K562 (cell line): Measurements from ENCODE around the gene EVA1B. TPM values are rescaled to one million over a fixed set of nuclear protein-coding genes. Genes with fewer than 3 reads are reported as not detected.
A peak's percentile ranks its signal among the peaks of the same experiment; 100 is the strongest.

Source experiments
- ATAC-seq: fragments of 200-7000 bp; cut with Tn5 transposase; 3 replicates; pipeline ENCODE4 v1.9.1; 2020; ENCODE audit warnings: moderate library complexity
- BruUV-seq: library from RNA; stranded (reverse); fragments of 400-500 nt; replicated peaks from 2 replicates; lab custom pipeline; 2021; lab: Mats Ljungman, UMichigan
- CTCF ChIA-PET: fragments of 300-600 bp; formaldehyde crosslinking; extraction: SDS; loops from one replicate; lab custom pipeline; 2021; ENCODE audit warnings: low intra/inter-chr PET ratio; lab: Yijun Ruan, JAX
- POLR2A ChIA-PET: fragments of 300-600, 350-650 bp; sonication (Branson Sonifier 250); formaldehyde crosslinking; extraction: SDS; loops from one replicate; lab custom pipeline; 2021; ENCODE audit warnings: antibody characterized with exemption, inconsistent platforms; lab: Yijun Ruan, JAX
- DNase-seq, 4 experiments: peaks; one replicate each; pipeline versions ENCODE4 v3.0.0 to v3.0.0-alpha.2; 2011 to 2018; ENCODE audit warnings: low spot score in 3 of 4, mixed read lengths in 3 of 4; ENCODE audit errors: extremely low read depth in 1 of 4
- FAIRE-seq: peaks from 2 replicates; lab custom pipeline; 2011; peaks lifted over from hg19 to GRCh38; lab: Jason Lieb, UNC
- H2AFZ ChIP-seq: 2 replicates; pipeline ENCODE4 v1.6.0; 2011; ENCODE audit warnings: low read depth, low read length, control low read depth, inconsistent platforms
- H3K27ac ChIP-seq: fragments of 200-600 bp; 3 replicates; pipeline ENCODE4 v1.8.0; 2011; ENCODE audit warnings: low read depth, mild to moderate bottlenecking, control low read depth, inconsistent platforms, low read length, moderate library complexity, mixed read lengths; ENCODE audit errors: extremely low read depth
- H3K27me3 ChIP-seq, 2 experiments: fragments of 300-600 bp in 1 of 2; 2 replicates in 1 of 2; 3 replicates in 1 of 2; pipeline versions ENCODE4 v1.6.0 to v1.8.0; 2011; ENCODE audit warnings: inconsistent platforms in 2 of 2, low read length in 2 of 2, mild to moderate bottlenecking in 1 of 2, mixed read lengths in 1 of 2, moderate library complexity in 1 of 2; ENCODE audit not compliant: control insufficient read depth in 2 of 2, insufficient read depth in 2 of 2
- H3K36me3 ChIP-seq: fragments of 300-600 bp; 3 replicates; pipeline ENCODE4 v1.8.0; 2011; ENCODE audit warnings: mild to moderate bottlenecking, low read length, inconsistent platforms; ENCODE audit not compliant: control insufficient read depth, insufficient read depth
- H3K4me1 ChIP-seq, 2 experiments: fragments of 200-600 bp in 1 of 2; replicated peaks in 1 of 2; 2 replicates in 1 of 2; 3 replicates in 1 of 2; pipeline versions ENCODE4 v1.5.1 to v1.8.0; 2011; ENCODE audit warnings: inconsistent platforms in 2 of 2, low read length in 2 of 2, mild to moderate bottlenecking in 1 of 2, mixed read lengths in 1 of 2, moderate library complexity in 1 of 2; ENCODE audit not compliant: control insufficient read depth in 2 of 2, insufficient read depth in 2 of 2
- H3K4me2 ChIP-seq: 2 replicates; pipeline ENCODE4 v1.6.1; 2011; ENCODE audit warnings: low read length, control low read depth, inconsistent platforms, mixed read lengths; ENCODE audit not compliant: insufficient read depth
- H3K4me3 ChIP-seq: fragments of 200-600 bp; sonication (generic), shearing (Covaris generic); 2 replicates; pipeline ENCODE4 v1.5.1; 2016; ENCODE audit warnings: control low read depth, inconsistent platforms
- H3K79me2 ChIP-seq: fragments of 200-600 bp; 3 replicates; pipeline ENCODE4 v1.8.0; 2011; ENCODE audit warnings: low read length, inconsistent platforms; ENCODE audit not compliant: control insufficient read depth, insufficient read depth
- H3K9ac ChIP-seq, 2 experiments: 2 replicates each; pipeline versions ENCODE4 v1.6.0 to v1.6.1; 2011; ENCODE audit warnings: low read depth in 2 of 2, low read length in 2 of 2, control low read depth in 1 of 2, inconsistent platforms in 1 of 2, mild to moderate bottlenecking in 1 of 2, mixed read lengths in 1 of 2; ENCODE audit not compliant: insufficient read depth in 1 of 2
- H3K9me1 ChIP-seq: one replicate; pipeline ENCODE4 v1.6.0; 2011; ENCODE audit warnings: inconsistent platforms, mild to moderate bottlenecking, low read length, moderate library complexity; ENCODE audit not compliant: control insufficient read depth, insufficient read depth
- H3K9me3 ChIP-seq: replicated peaks from 2 replicates; pipeline ENCODE4 v1.5.1; 2011; ENCODE audit warnings: low read depth, low read length, inconsistent platforms; ENCODE audit not compliant: control insufficient read depth, insufficient read depth
- H4K20me1 ChIP-seq: replicated peaks from 2 replicates; pipeline ENCODE4 v1.6.1; 2011; ENCODE audit warnings: low read length, inconsistent platforms, mixed read lengths; ENCODE audit not compliant: control insufficient read depth, insufficient read depth
- ATF1 ChIP-seq, 2 experiments: fragments of 450-650 bp in 1 of 2; IDR thresholded peaks; 2 replicates each; pipeline ENCODE4 v1.6.1; 2016; ENCODE audit warnings: missing compliant biosample characterization in 1 of 2, missing genetic modification characterization in 1 of 2
- CBFB ChIP-seq: sonication (generic); formaldehyde crosslinking; IDR thresholded peaks from 2 replicates; pipeline ENCODE4 v1.4.0; 2020; ENCODE audit warnings: mild to moderate bottlenecking, missing genetic modification reagents
- CXXC5 ChIP-seq: fragments of 250-450 bp; sonication (Bioruptor Pico); IDR thresholded peaks from 2 replicates; pipeline ENCODE4 v1.8.0; 2022; ENCODE audit warnings: inconsistent platforms, mild to moderate bottlenecking, moderate library complexity
- ELF1 ChIP-seq: fragments of 200-800 bp; sonication (Bioruptor generic); IDR thresholded peaks from 2 replicates; pipeline ENCODE4 v1.6.1; 2016; ENCODE audit warnings: missing genetic modification characterization, missing compliant biosample characterization
- NFIC ChIP-seq: fragments of 450-650 bp; IDR thresholded peaks from 2 replicates; pipeline ENCODE4 v1.6.1; 2017; ENCODE audit warnings: mild to moderate bottlenecking, inconsistent platforms
- TEAD1 ChIP-seq, 2 experiments: fragments of 450-650 bp in 1 of 2; sonication (generic) in 1 of 2; formaldehyde crosslinking; IDR thresholded peaks; 2 replicates each; pipeline versions ENCODE4 v1.4.0 to v1.8.0; 2020 to 2022; ENCODE audit warnings: mild to moderate bottlenecking in 2 of 2, missing genetic modification reagents in 1 of 2
- TEAD4 ChIP-seq, 2 experiments: sonication (generic) in 1 of 2; formaldehyde crosslinking in 1 of 2; IDR thresholded peaks; 2 replicates each; pipeline versions ENCODE4 v1.6.1 to v1.8.0; 2012 to 2022; ENCODE audit warnings: borderline replicate concordance in 1 of 2, inconsistent platforms in 1 of 2, low read length in 1 of 2, mild to moderate bottlenecking in 1 of 2, missing genetic modification reagents in 1 of 2
- ZBED1 ChIP-seq: IDR thresholded peaks from 2 replicates; pipeline ENCODE4 v1.6.1; 2014
- ZNF589 ChIP-seq: fragments of 200-800 bp; sonication (Bioruptor generic); IDR thresholded peaks from 2 replicates; pipeline ENCODE4 v1.6.1; 2016; ENCODE audit warnings: low read depth, missing genetic modification characterization, missing compliant biosample characterization
- ZSCAN32 ChIP-seq: fragments of 450-650 bp; formaldehyde crosslinking; IDR thresholded peaks from 2 replicates; pipeline ENCODE4 v1.4.0; 2020; ENCODE audit warnings: mild to moderate bottlenecking, moderate library complexity
- WGBS: fragments of 100-300 bp; shearing (Covaris generic); methylation state at CpG from one replicate; pipeline ENCODE4 v1.1.6; 2016; ENCODE audit warnings: low coverage, mixed read lengths; ENCODE audit not compliant: insufficient coverage; ENCODE audit errors: missing lambda C conversion rate; 5-methylcytosine and 5-hydroxymethylcytosine counted together
- in situ Hi-C: fragments of 300-500 bp; cut with MboI; formaldehyde crosslinking; loops from 4 replicates; pipeline ENCODE4 v1.15.0; 2018; ENCODE audit warnings: inconsistent platforms, mixed read lengths
- intact Hi-C: fragments of 100-400 bp; cut with micrococcal nuclease; formaldehyde crosslinking; loops from 2 replicates; pipeline ENCODE4 v1.14.2; 2022
- polyA plus RNA-seq, 8 experiments: library from polyadenylated mRNA; depleted of rRNA in 4 of 8; stranded (reverse) in 5 of 8; unstranded in 3 of 8; fragments of >200 nt; fragmentation: Nextera tagmentation in 2 of 8; fragmentation: Illumina TruSeq in 1 of 8; extraction: Ambion mirVana in 2 of 8; extraction: Trizol in 1 of 8; gene quantifications; 2 replicates each; pipeline versions ENCODE4 v1.2.1 to v1.2.3, GENCODE V29; 2011 to 2014; ENCODE audit warnings: inconsistent platforms in 1 of 8, missing spikeins in 1 of 8
- total RNA-seq, 7 experiments: library from RNA; depleted of rRNA in 6 of 7; stranded (reverse); fragments of >200 nt in 6 of 7; fragmentation: Illumina TruSeq in 2 of 7; extraction: Trizol in 2 of 7; gene quantifications; 2 replicates each; pipeline versions ENCODE4 v1.2.1 to v1.2.3, GENCODE V29; 2011 to 2021; ENCODE audit warnings: low replicate concordance in 1 of 7
- TF ChIP-seq, protein P1 (sequence below): fragments of 200-800 bp; sonication (Bioruptor generic); IDR thresholded peaks from 2 replicates; pipeline ENCODE4 v1.6.1; 2017; ENCODE audit warnings: missing genetic modification characterization, missing compliant biosample characterization
- TF ChIP-seq, protein P2 (sequence below), 2 experiments: fragments of 450-650 bp; formaldehyde crosslinking in 1 of 2; IDR thresholded peaks; 2 replicates each; pipeline versions ENCODE4 v1.4.0 to v1.6.1; 2014 to 2020; ENCODE audit warnings: mild to moderate bottlenecking in 2 of 2, borderline replicate concordance in 1 of 2, low read depth in 1 of 2

Gene EVA1B
- total and polyA plus RNA-seq, 9 of the 15 experiments (the other 6 are each of a cell fraction or from before 2014, with no cell fraction given), result 0.08 to 65.7 (median 2.4) TPM

DNA sequence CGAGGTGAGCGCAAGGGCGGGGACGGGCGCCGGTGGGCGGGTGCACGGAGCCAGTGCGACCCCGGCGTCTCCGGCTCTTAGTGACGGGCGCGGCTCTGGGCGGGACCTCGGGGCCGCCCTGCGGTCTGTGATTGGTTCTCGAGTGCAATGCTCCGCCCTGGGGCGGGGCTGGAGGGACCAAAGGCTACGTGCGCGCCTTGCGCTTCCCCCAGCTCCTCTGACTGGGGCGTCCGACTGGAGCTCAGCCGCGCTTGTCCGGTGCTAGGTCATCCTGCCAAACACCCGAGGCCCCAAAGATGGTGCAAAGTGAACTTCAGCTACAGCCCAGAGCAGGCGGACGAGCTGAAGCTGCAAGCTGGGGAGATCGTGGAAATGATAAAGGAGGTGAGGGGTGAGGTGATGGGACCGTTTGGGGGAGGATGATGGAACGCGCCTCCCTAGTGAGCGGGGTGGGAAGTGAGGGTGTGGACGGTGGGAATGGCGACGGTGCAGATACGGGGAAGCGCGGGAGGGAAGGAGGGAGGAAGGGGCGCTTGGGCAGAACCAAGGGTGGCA lies 16.5 kb downstream of the EVA1B start:
- in situ Hi-C loops (no loop called here), intact Hi-C loops (no loop called here)
- no peaks in the 10 kb centered on the region; the same call in 1 of the 2 replicates for H4K20me1 ChIP-seq
- FAIRE-seq, result peak; percentile 93
- H3K36me3 ChIP-seq, result peaks cover 32% of the 10 kb centered on the region
- no peaks in the 10 kb centered on the region for H3K9me3 ChIP-seq
- ChIA-PET POLR2A (interaction anchor here (0.6 to 1.5 kb wide), 13 partner anchors 13 to 722 kb away, joined by 3 to 9 read pairs (median 4); partner anchors contain the start of gene EVA1B), CTCF (no interaction called here)
- H2AFZ ChIP-seq, result peak overlapping the region; percentile 95
- no peaks in the 10 kb centered on the region for H3K79me2 ChIP-seq
- no peak overlapping the region; the same call in 1 of the 3 replicates for H3K27ac ChIP-seq
- peaks cover 7% of the 10 kb centered on the region for H3K9me1 ChIP-seq
- H3K4me2 ChIP-seq, result peak overlapping the region; percentile 95
- no peaks in the 10 kb centered on the region for H3K27me3 ChIP-seq
- 1% methylated on average over 45 of the region's 46 CpGs for WGBS
- H3K4me1 ChIP-seq, result peaks cover 4 to 23% of the 10 kb centered on the region in 2 experiments; a peak in 3 of 5 replicates
- H3K4me3 ChIP-seq, result peak overlapping the region; percentile 51
- peak; percentile 98 to 100 (median 100) for DNase-seq
- no TSS peak for BruUV-seq
- peak overlapping the region; percentile 46 to 82; a peak in 3 of 4 replicates for H3K9ac ChIP-seq
- ATAC-seq, result peak; percentile 100
- TF ChIP-seq TEAD4 (IDR thresholded peaks at IDR 0.05; ENCODE audit: low read length) (no peak), TEAD4 (CRISPR knock-in tag; IDR thresholded peaks at IDR 0.05; ENCODE audit: borderline replicate concordance) (no peak), NFIC (0 out of 2 replicates have a peak, but pooled peaks have one; percentile 24), ELF1 (tag) (no peak), ZNF589 (CRISPR knock-in tag) (no peak), CBFB (CRISPR knock-in tag) (no peak), ZSCAN32 (CRISPR knock-in tag) (no peak), TEAD1 (CRISPR knock-in tag; IDR thresholded peaks at IDR 0.05) (no peak), ZBED1 (no peak), CXXC5 (CRISPR knock-in tag) (peak; percentile 68), ATF1 (CRISPR knock-in tag; IDR thresholded peaks at IDR 0.05) (no peak), ATF1 (tag; IDR thresholded peaks at IDR 0.05) (peak; percentile 76; the same call in 1 of the 2 replicates)
- TF ChIP-seq, protein P1, sequence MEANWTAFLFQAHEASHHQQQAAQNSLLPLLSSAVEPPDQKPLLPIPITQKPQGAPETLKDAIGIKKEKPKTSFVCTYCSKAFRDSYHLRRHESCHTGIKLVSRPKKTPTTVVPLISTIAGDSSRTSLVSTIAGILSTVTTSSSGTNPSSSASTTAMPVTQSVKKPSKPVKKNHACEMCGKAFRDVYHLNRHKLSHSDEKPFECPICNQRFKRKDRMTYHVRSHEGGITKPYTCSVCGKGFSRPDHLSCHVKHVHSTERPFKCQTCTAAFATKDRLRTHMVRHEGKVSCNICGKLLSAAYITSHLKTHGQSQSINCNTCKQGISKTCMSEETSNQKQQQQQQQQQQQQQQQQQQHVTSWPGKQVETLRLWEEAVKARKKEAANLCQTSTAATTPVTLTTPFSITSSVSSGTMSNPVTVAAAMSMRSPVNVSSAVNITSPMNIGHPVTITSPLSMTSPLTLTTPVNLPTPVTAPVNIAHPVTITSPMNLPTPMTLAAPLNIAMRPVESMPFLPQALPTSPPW (CRISPR knock-in tag), result no peak
- TF ChIP-seq, protein P2, sequence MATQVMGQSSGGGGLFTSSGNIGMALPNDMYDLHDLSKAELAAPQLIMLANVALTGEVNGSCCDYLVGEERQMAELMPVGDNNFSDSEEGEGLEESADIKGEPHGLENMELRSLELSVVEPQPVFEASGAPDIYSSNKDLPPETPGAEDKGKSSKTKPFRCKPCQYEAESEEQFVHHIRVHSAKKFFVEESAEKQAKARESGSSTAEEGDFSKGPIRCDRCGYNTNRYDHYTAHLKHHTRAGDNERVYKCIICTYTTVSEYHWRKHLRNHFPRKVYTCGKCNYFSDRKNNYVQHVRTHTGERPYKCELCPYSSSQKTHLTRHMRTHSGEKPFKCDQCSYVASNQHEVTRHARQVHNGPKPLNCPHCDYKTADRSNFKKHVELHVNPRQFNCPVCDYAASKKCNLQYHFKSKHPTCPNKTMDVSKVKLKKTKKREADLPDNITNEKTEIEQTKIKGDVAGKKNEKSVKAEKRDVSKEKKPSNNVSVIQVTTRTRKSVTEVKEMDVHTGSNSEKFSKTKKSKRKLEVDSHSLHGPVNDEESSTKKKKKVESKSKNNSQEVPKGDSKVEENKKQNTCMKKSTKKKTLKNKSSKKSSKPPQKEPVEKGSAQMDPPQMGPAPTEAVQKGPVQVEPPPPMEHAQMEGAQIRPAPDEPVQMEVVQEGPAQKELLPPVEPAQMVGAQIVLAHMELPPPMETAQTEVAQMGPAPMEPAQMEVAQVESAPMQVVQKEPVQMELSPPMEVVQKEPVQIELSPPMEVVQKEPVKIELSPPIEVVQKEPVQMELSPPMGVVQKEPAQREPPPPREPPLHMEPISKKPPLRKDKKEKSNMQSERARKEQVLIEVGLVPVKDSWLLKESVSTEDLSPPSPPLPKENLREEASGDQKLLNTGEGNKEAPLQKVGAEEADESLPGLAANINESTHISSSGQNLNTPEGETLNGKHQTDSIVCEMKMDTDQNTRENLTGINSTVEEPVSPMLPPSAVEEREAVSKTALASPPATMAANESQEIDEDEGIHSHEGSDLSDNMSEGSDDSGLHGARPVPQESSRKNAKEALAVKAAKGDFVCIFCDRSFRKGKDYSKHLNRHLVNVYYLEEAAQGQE (IDR thresholded peaks at IDR 0.05; ENCODE audit: borderline replicate concordance), result no peak
- TF ChIP-seq, protein P2 (CRISPR knock-in tag; IDR thresholded peaks at IDR 0.05; ENCODE audit: low read depth), result no peak
